HepG2 (cell line): ENCODE data around the gene NIP7. TPM values are rescaled to one million over a fixed set of nuclear protein-coding genes. Genes with fewer than 3 reads are reported as not detected.

ENCODE experiments used
- ELF4 ChIP-seq: sonication (generic); formaldehyde crosslinking; IDR thresholded peaks from 2 replicates; pipeline ENCODE4 v1.5.0; 2020; ENCODE audit warnings: missing genetic modification reagents, mild to moderate bottlenecking, moderate library complexity, borderline replicate concordance
- FUBP1 ChIP-seq: sonication (generic); formaldehyde crosslinking; IDR thresholded peaks from 2 replicates; pipeline ENCODE4 v1.5.1; 2020; ENCODE audit warnings: missing genetic modification reagents, mild to moderate bottlenecking, borderline replicate concordance
- GZF1 ChIP-seq: sonication (generic); formaldehyde crosslinking; IDR thresholded peaks from 2 replicates; pipeline ENCODE4 v1.5.1; 2020; ENCODE audit warnings: mild to moderate bottlenecking, missing genetic modification reagents
- HMG20B ChIP-seq: conservative IDR thresholded peaks from 2 replicates; pipeline ENCODE4 v1.6.1; 2016; ENCODE audit warnings: missing genetic modification reagents, missing compliant biosample characterization
- IRX3 ChIP-seq: sonication (generic); formaldehyde crosslinking; IDR thresholded peaks from 2 replicates; pipeline ENCODE4 v1.8.1; 2023; ENCODE audit warnings: mild to moderate bottlenecking, low read depth, missing genetic modification reagents, borderline replicate concordance
- KLF12 ChIP-seq: sonication (generic); formaldehyde crosslinking; IDR thresholded peaks from 2 replicates; pipeline ENCODE4 v1.4.0; 2020; ENCODE audit warnings: missing genetic modification reagents, borderline replicate concordance
- MED13 ChIP-seq: sonication (generic); formaldehyde crosslinking; IDR thresholded peaks from 2 replicates; pipeline ENCODE4 v1.5.0; 2020; ENCODE audit warnings: missing genetic modification reagents
- MTA1 ChIP-seq: sonication (generic); formaldehyde crosslinking; IDR thresholded peaks from 2 replicates; pipeline ENCODE4 v1.4.0; 2020; ENCODE audit warnings: missing genetic modification reagents, mild to moderate bottlenecking, borderline replicate concordance
- MXI1 ChIP-seq: IDR thresholded peaks from 3 replicates; pipeline ENCODE4 v1.6.1; 2012; ENCODE audit warnings: low read depth, low read length, inconsistent platforms, borderline replicate concordance
- RBFOX2 ChIP-seq: fragments of 200-400 bp; formaldehyde crosslinking; IDR thresholded peaks from 2 replicates; pipeline ENCODE4 v1.6.1; 2017; ENCODE audit warnings: low read depth, mild to moderate bottlenecking, low read length
- REXO4 ChIP-seq: sonication (generic); formaldehyde crosslinking; IDR thresholded peaks from 2 replicates; pipeline ENCODE4 v1.8.0; 2022; ENCODE audit warnings: missing genetic modification reagents, mild to moderate bottlenecking, borderline replicate concordance
- ZBTB3 ChIP-seq: sonication (generic); formaldehyde crosslinking; IDR thresholded peaks from 2 replicates; pipeline ENCODE4 v1.4.0; 2020; ENCODE audit warnings: low read depth, mild to moderate bottlenecking, moderate library complexity, missing genetic modification reagents, borderline replicate concordance
- ZKSCAN8 ChIP-seq: IDR thresholded peaks from 2 replicates; pipeline ENCODE4 v1.6.1; 2016; ENCODE audit warnings: borderline replicate concordance, missing genetic modification reagents, missing compliant biosample characterization
- ZNF138 ChIP-seq: sonication (generic); formaldehyde crosslinking; IDR thresholded peaks from 2 replicates; pipeline ENCODE4 v1.5.0; 2020; ENCODE audit warnings: mild to moderate bottlenecking, low read depth, missing genetic modification reagents
- ZNF20 ChIP-seq: sonication (generic); formaldehyde crosslinking; IDR thresholded peaks from 2 replicates; pipeline ENCODE4 v1.4.0; 2020; ENCODE audit warnings: mild to moderate bottlenecking, moderate library complexity, missing genetic modification reagents
- ZNF441 ChIP-seq: sonication (generic); formaldehyde crosslinking; IDR thresholded peaks from 2 replicates; pipeline ENCODE4 v1.7.0; 2021; ENCODE audit warnings: missing genetic modification reagents, borderline replicate concordance
- ZNF609 ChIP-seq: sonication (generic); formaldehyde crosslinking; IDR thresholded peaks from 2 replicates; pipeline ENCODE4 v1.4.0; 2020; ENCODE audit warnings: mild to moderate bottlenecking, missing genetic modification reagents, borderline replicate concordance
- ZNF720 ChIP-seq: sonication (generic); formaldehyde crosslinking; IDR thresholded peaks from 2 replicates; pipeline ENCODE4 v1.4.0; 2020; ENCODE audit warnings: missing genetic modification reagents
- ZNF790 ChIP-seq: sonication (generic); formaldehyde crosslinking; IDR thresholded peaks from 2 replicates; pipeline ENCODE4 v1.8.0; 2022; ENCODE audit warnings: missing genetic modification reagents, mild to moderate bottlenecking, borderline replicate concordance
- ZNF879 ChIP-seq: sonication (generic); formaldehyde crosslinking; IDR thresholded peaks from 2 replicates; pipeline ENCODE4 v1.8.1; 2023; ENCODE audit warnings: missing genetic modification reagents
- polyA plus RNA-seq, 8 experiments: library from polyadenylated mRNA; depleted of rRNA in 3 of 8; stranded (reverse) in 7 of 8; unstranded in 1 of 8; fragments of >200 nt; fragmentation: Illumina TruSeq in 4 of 8; extraction: Trizol in 4 of 8; gene quantifications; 2 replicates each; pipeline versions ENCODE4 v1.2.1 to v1.2.3, GENCODE V29; 2011 to 2016; ENCODE audit warnings: low read depth in 4 of 8, missing spikeins in 1 of 8, mixed read lengths in 1 of 8; ENCODE audit not compliant: insufficient read depth in 1 of 8
- total RNA-seq, 5 experiments: library from RNA; depleted of rRNA; stranded (reverse); fragments of >200 nt; fragmentation: Illumina TruSeq; extraction: Trizol; gene quantifications; 2 replicates each; pipeline ENCODE4 v1.2.3, GENCODE V29; 2016; ENCODE audit warnings: low read depth in 1 of 5

NIP7 gene
- total and polyA plus RNA-seq, 2 of the 13 experiments (the other 11 are each of a cell fraction or from before 2014, with no cell fraction given) = 15.3 to 114 TPM

GRCh38 chr16:69338557-69339288 is 849 bp upstream of the NIP7 start (continued):
- TF ChIP-seq FUBP1 (0 out of 2 replicates have a peak, but pooled peaks have one; percentile 31), ZNF790 (peak; percentile 59; the same call in 1 of the 2 replicates), ZNF609 (CRISPR knock-in tag) (no peak; the same call in 1 of the 2 replicates), MTA1 (0 out of 2 replicates have a peak, but pooled peaks have one; percentile 82), MXI1 (0 out of 3 replicates have a peak, but pooled peaks have one; percentile 26), ZNF879 (CRISPR knock-in tag) (peak; percentile 4; the same call in 1 of the 2 replicates), ELF4 (0 out of 2 replicates have a peak, but pooled peaks have one; percentile 21), HMG20B (CRISPR knock-in tag) (no peak), ZKSCAN8 (0 out of 2 replicates have a peak, but pooled peaks have one; percentile 1), ZNF441 (peak; percentile 18; the same call in 1 of the 2 replicates), ZNF720 (CRISPR knock-in tag) (no peak), ZBTB3 (CRISPR knock-in tag) (no peak), IRX3 (0 out of 2 replicates have a peak, but pooled peaks have one; percentile 7), MED13 (CRISPR knock-in tag) (no peak), GZF1 (CRISPR knock-in tag) (0 out of 2 replicates have a peak, but pooled peaks have one; percentile 16), ZNF138 (CRISPR knock-in tag) (peak; percentile 87; the same call in 1 of the 2 replicates), KLF12 (peak; percentile 23; the same call in 1 of the 2 replicates), ZNF20 (CRISPR knock-in tag) (peak; percentile 12), RBFOX2 (no peak), REXO4 (CRISPR knock-in tag) (no peak)
